Thyroid gland (tissue), 4 donors: ENCODE results near the gene SH3GL1.

Source experiments
- POLR2A ChIP-seq, 2 donors: fragments of 450-650 bp; IDR thresholded peaks; one replicate each; pipeline ENCODE4 v1.6.1; 2017; ENCODE audit warnings: antibody characterized with exemption in 2 of 2, mild to moderate bottlenecking in 2 of 2, moderate library complexity in 1 of 2
- TF ChIP-seq, protein P1 (sequence below), 6 experiments: fragments of 200-600 bp in 3 of 6; fragments of 450-650 bp in 3 of 6; sonication (generic) in 3 of 6; IDR thresholded peaks; one replicate each; pipeline ENCODE4 v1.5.1; 2016 to 2019; ENCODE audit warnings: antibody characterized with exemption in 6 of 6, mild to moderate bottlenecking in 2 of 6, inconsistent platforms in 1 of 6, moderate library complexity in 1 of 6

DNA sequence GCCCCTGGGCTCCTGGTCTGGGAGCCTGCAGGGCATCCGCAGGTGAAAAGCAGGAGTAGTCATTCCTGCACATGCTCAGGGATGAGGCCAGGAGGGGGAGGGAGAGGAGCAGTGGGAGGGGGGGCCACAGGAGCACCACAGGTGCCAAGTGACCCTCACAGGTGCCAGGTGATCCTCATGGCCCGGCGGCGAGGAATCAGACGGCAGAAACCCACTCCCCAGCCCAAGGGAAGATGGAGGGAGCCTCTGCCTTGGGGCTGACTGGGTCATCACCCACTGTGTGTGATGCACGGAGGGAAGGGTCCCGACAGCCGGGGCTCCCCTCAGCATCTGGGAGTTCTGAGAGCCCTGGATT, 27.4 kb downstream of the SH3GL1 start:
- TF ChIP-seq, protein P1, sequence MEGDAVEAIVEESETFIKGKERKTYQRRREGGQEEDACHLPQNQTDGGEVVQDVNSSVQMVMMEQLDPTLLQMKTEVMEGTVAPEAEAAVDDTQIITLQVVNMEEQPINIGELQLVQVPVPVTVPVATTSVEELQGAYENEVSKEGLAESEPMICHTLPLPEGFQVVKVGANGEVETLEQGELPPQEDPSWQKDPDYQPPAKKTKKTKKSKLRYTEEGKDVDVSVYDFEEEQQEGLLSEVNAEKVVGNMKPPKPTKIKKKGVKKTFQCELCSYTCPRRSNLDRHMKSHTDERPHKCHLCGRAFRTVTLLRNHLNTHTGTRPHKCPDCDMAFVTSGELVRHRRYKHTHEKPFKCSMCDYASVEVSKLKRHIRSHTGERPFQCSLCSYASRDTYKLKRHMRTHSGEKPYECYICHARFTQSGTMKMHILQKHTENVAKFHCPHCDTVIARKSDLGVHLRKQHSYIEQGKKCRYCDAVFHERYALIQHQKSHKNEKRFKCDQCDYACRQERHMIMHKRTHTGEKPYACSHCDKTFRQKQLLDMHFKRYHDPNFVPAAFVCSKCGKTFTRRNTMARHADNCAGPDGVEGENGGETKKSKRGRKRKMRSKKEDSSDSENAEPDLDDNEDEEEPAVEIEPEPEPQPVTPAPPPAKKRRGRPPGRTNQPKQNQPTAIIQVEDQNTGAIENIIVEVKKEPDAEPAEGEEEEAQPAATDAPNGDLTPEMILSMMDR (IDR thresholded peaks at IDR 0.05), result no peak
- no peak for TF ChIP-seq POLR2A (IDR thresholded peaks at IDR 0.05)
